GM12878 (cell line): ENCODE results near the gene HCST. TPM values are rescaled to one million over a fixed set of nuclear protein-coding genes. Genes with fewer than 3 reads are reported as not detected.

ENCODE experiments used
- BACH1 ChIP-seq: fragments of 450-650 bp; IDR thresholded peaks from 2 replicates; pipeline ENCODE4 v1.6.1; 2017; ENCODE audit warnings: mild to moderate bottlenecking, borderline replicate concordance
- BRCA1 ChIP-seq: IDR thresholded peaks from 2 replicates; pipeline ENCODE4 v1.6.1; 2011; ENCODE audit warnings: low read depth, low read length, improper control_type of control experiment
- CBFB ChIP-seq: IDR thresholded peaks from 2 replicates; pipeline ENCODE4 v1.6.1; 2016; ENCODE audit warnings: antibody characterized with exemption, low read depth
- CBX3 ChIP-seq: fragments of 200-600 bp; sonication (generic); IDR thresholded peaks from 2 replicates; pipeline ENCODE4 v1.6.1; 2016; ENCODE audit warnings: low read depth, borderline replicate concordance
- ETV6 ChIP-seq, 2 experiments: fragments of 450-650 bp in 1 of 2; IDR thresholded peaks in 1 of 2; conservative IDR thresholded peaks in 1 of 2; 2 replicates each; pipeline ENCODE4 v1.6.1; 2014; ENCODE audit warnings: antibody characterized with exemption in 1 of 2, borderline replicate concordance in 1 of 2, low read depth in 1 of 2, mild to moderate bottlenecking in 1 of 2, moderate library complexity in 1 of 2
- HDAC2 ChIP-seq: fragments of 200-600 bp; sonication (generic); IDR thresholded peaks from 2 replicates; pipeline ENCODE4 v1.6.1; 2017
- MEF2B ChIP-seq: fragments of 450-650 bp; IDR thresholded peaks from 2 replicates; pipeline ENCODE4 v1.6.1; 2018; ENCODE audit warnings: mild to moderate bottlenecking, moderate library complexity; ENCODE audit not compliant: partially characterized antibody, poor library complexity, severe bottlenecking
- NFIC ChIP-seq: IDR thresholded peaks from 2 replicates; pipeline ENCODE4 v1.6.1; 2012; ENCODE audit warnings: low read depth, mild to moderate bottlenecking, inconsistent platforms, low read length, moderate library complexity
- NRF1 ChIP-seq: conservative IDR thresholded peaks from 2 replicates; pipeline ENCODE4 v1.6.1; 2011; ENCODE audit warnings: mild to moderate bottlenecking, low read depth, low read length, improper control_type of control experiment
- RBBP5 ChIP-seq: fragments of 200-600 bp; sonication (generic); conservative IDR thresholded peaks from 2 replicates; pipeline ENCODE4 v1.6.1; 2016
- RELA ChIP-seq: fragments of 450-650 bp; IDR thresholded peaks from 2 replicates; pipeline ENCODE4 v1.8.0; 2014; ENCODE audit warnings: borderline replicate concordance; ENCODE audit not compliant: partially characterized antibody
- RFX5 ChIP-seq: IDR thresholded peaks from 2 replicates; pipeline ENCODE4 v1.6.1; 2011; ENCODE audit warnings: low read depth, low read length, improper control_type of control experiment
- RUNX3 ChIP-seq: IDR thresholded peaks from 2 replicates; pipeline ENCODE4 v1.6.1; 2012; ENCODE audit warnings: low read length, inconsistent platforms
- SIN3A ChIP-seq: IDR thresholded peaks from 2 replicates; pipeline ENCODE4 v1.6.1; 2012; ENCODE audit warnings: low read depth, low read length, improper control_type of control experiment
- SMARCA5 ChIP-seq: fragments of 450-650 bp; IDR thresholded peaks from 2 replicates; pipeline ENCODE4 v1.6.1; 2017; ENCODE audit warnings: mild to moderate bottlenecking
- SRF ChIP-seq, 2 experiments: IDR thresholded peaks; 2 replicates each; pipeline ENCODE4 v1.6.1; 2011; ENCODE audit warnings: low read depth in 2 of 2, low read length in 2 of 2, mild to moderate bottlenecking in 1 of 2, moderate library complexity in 1 of 2
- STAT3 ChIP-seq: IDR thresholded peaks from 2 replicates; pipeline ENCODE4 v1.6.1; 2011; ENCODE audit warnings: low read depth, low read length, improper control_type of control experiment
- TAF1 ChIP-seq: IDR thresholded peaks from 2 replicates; pipeline ENCODE4 v1.6.1; 2011; ENCODE audit warnings: mild to moderate bottlenecking, low read depth, low read length, borderline replicate concordance
- TBL1XR1 ChIP-seq: IDR thresholded peaks from 2 replicates; pipeline ENCODE4 v1.6.1; 2012; ENCODE audit warnings: low read depth, low read length, improper control_type of control experiment
- ZNF207 ChIP-seq: fragments of 450-650 bp; IDR thresholded peaks from 2 replicates; pipeline ENCODE4 v1.6.1; 2014; ENCODE audit warnings: antibody characterized with exemption, mild to moderate bottlenecking, borderline replicate concordance
- polyA plus RNA-seq, 11 experiments: library from polyadenylated mRNA; depleted of rRNA in 4 of 11; unstranded in 6 of 11; stranded (reverse) in 5 of 11; fragments of >200 nt; fragmentation: Nextera tagmentation in 4 of 11; fragmentation: Illumina TruSeq in 1 of 11; extraction: Ambion mirVana in 4 of 11; extraction: Trizol in 1 of 11; gene quantifications; 1 replicate in 1 of 11; 2 replicates in 10 of 11; pipeline versions ENCODE4 v1.2.1 to v1.2.3, GENCODE V29; 2011 to 2016; ENCODE audit warnings: inconsistent platforms in 2 of 11, missing spikeins in 2 of 11, low read depth in 1 of 11
- total RNA-seq, 4 experiments: library from RNA; depleted of rRNA in 3 of 4; stranded (reverse); fragments of >200 nt in 3 of 4; fragmentation: Illumina TruSeq in 1 of 4; extraction: Trizol in 1 of 4; gene quantifications; 2 replicates each; pipeline versions ENCODE4 v1.2.1 to v1.2.3, GENCODE V29; 2013 to 2021
- TF ChIP-seq, protein P1 (sequence below): fragments of 450-650 bp; IDR thresholded peaks from 2 replicates; pipeline ENCODE4 v1.6.1; 2017; ENCODE audit warnings: low read depth, mild to moderate bottlenecking, moderate library complexity
- TF ChIP-seq, protein P2 (sequence below): fragments of 450-650 bp; IDR thresholded peaks from 2 replicates; pipeline ENCODE4 v1.6.1; 2016; ENCODE audit warnings: mild to moderate bottlenecking, moderate library complexity, borderline replicate concordance
- TF ChIP-seq, protein P3 (sequence below): fragments of 450-650 bp; IDR thresholded peaks from 2 replicates; pipeline ENCODE4 v1.6.1; 2014; ENCODE audit warnings: mild to moderate bottlenecking

HCST gene
- total and polyA plus RNA-seq, 10 of the 15 experiments (the other 5 are each of a cell fraction or from before 2014, with no cell fraction given): 7.5 to 79.6 (median 33.6) TPM

DNA sequence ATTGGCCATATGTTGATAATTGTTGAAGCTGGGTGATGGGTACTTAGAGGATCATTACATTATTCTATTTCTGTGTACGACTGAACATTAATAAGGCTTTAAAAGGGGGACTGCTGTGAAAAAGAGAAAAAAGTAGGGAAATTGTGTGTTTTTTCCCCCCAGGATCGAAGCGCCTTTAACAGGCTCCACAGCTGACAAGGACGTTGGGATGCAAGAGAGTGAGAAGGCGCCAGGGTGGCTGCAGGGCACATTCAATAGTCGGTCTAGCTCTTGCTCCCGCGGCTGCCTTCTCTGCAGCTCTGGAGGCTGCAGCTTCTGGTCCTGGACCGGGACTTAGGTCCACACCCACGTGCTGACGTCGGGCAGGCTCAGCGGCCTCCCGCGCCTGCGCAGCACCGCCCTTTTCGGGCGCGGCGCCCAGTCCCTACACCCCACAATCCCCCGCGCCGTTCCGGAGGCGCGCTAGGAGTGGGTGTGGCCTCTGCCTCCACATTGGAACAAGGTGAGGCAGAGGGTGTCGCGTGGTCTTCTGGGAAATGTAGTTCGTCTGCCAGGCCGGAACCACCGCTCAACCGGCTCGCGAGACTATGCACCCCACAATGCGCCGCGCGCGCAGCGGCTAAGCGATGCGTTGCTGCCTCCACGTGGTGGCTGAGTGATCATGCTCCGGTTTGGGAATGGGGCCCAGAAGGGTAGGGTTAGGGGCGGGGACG, 29.0 kb downstream of the HCST start (continued):
- TF ChIP-seq MEF2B: no peak
- TF ChIP-seq, protein P1, sequence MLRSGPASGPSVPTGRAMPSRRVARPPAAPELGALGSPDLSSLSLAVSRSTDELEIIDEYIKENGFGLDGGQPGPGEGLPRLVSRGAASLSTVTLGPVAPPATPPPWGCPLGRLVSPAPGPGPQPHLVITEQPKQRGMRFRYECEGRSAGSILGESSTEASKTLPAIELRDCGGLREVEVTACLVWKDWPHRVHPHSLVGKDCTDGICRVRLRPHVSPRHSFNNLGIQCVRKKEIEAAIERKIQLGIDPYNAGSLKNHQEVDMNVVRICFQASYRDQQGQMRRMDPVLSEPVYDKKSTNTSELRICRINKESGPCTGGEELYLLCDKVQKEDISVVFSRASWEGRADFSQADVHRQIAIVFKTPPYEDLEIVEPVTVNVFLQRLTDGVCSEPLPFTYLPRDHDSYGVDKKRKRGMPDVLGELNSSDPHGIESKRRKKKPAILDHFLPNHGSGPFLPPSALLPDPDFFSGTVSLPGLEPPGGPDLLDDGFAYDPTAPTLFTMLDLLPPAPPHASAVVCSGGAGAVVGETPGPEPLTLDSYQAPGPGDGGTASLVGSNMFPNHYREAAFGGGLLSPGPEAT: no peak
- TF ChIP-seq, protein P2, sequence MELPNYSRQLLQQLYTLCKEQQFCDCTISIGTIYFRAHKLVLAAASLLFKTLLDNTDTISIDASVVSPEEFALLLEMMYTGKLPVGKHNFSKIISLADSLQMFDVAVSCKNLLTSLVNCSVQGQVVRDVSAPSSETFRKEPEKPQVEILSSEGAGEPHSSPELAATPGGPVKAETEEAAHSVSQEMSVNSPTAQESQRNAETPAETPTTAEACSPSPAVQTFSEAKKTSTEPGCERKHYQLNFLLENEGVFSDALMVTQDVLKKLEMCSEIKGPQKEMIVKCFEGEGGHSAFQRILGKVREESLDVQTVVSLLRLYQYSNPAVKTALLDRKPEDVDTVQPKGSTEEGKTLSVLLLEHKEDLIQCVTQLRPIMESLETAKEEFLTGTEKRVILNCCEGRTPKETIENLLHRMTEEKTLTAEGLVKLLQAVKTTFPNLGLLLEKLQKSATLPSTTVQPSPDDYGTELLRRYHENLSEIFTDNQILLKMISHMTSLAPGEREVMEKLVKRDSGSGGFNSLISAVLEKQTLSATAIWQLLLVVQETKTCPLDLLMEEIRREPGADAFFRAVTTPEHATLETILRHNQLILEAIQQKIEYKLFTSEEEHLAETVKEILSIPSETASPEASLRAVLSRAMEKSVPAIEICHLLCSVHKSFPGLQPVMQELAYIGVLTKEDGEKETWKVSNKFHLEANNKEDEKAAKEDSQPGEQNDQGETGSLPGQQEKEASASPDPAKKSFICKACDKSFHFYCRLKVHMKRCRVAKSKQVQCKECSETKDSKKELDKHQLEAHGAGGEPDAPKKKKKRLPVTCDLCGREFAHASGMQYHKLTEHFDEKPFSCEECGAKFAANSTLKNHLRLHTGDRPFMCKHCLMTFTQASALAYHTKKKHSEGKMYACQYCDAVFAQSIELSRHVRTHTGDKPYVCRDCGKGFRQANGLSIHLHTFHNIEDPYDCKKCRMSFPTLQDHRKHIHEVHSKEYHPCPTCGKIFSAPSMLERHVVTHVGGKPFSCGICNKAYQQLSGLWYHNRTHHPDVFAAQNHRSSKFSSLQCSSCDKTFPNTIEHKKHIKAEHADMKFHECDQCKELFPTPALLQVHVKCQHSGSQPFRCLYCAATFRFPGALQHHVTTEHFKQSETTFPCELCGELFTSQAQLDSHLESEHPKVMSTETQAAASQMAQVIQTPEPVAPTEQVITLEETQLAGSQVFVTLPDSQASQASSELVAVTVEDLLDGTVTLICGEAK: peak; percentile 72; the same call in 1 of the 2 replicates
- TF ChIP-seq NRF1: peak; percentile 98
- TF ChIP-seq RUNX3: peak; percentile 56
- no peak for TF ChIP-seq STAT3
- no peak for TF ChIP-seq CBX3
- TF ChIP-seq SMARCA5: peak; percentile 41
- no peak for TF ChIP-seq ETV6 (conservative IDR thresholded peaks at IDR 0.05 in 1 of 2, IDR thresholded peaks at IDR 0.05 in 1 of 2; ENCODE audit: borderline replicate concordance in 1 of 2, low read depth in 1 of 2)
- no peak for TF ChIP-seq TBL1XR1
- no peak for TF ChIP-seq HDAC2
- TF ChIP-seq BRCA1: peak; percentile 72
- TF ChIP-seq RFX5: peak; percentile 56; the same call in 1 of the 2 replicates
- peak; percentile 80 for TF ChIP-seq RELA
- peak; percentile 14 for TF ChIP-seq CBFB
- TF ChIP-seq SIN3A: no peak
- TF ChIP-seq, protein P3, sequence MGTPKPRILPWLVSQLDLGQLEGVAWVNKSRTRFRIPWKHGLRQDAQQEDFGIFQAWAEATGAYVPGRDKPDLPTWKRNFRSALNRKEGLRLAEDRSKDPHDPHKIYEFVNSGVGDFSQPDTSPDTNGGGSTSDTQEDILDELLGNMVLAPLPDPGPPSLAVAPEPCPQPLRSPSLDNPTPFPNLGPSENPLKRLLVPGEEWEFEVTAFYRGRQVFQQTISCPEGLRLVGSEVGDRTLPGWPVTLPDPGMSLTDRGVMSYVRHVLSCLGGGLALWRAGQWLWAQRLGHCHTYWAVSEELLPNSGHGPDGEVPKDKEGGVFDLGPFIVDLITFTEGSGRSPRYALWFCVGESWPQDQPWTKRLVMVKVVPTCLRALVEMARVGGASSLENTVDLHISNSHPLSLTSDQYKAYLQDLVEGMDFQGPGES: no peak; the same call in 1 of the 2 replicates
- peak; percentile 94 for TF ChIP-seq TAF1
- TF ChIP-seq ZNF207: peak; percentile 89
- TF ChIP-seq RBBP5: no peak
- no peak for TF ChIP-seq NFIC
- 0 out of 4 replicates have a peak, but pooled peaks of 1 of the 2 experiments have one; percentile 38 for TF ChIP-seq SRF (IDR thresholded peaks at IDR 0.05; ENCODE audit: low read depth in 2 of 2, low read length in 2 of 2)
- TF ChIP-seq BACH1: no peak
